Measurements from ENCODE around the gene SNX7. TPM values are rescaled to one million over a fixed set of nuclear protein-coding genes. Genes with fewer than 3 reads are reported as not detected.

Gene SNX7
- total RNA-seq, 4 donors from 2014 or later: 4.1 to 37.3 (median 23.4) TPM

GRCh38 chr1:98709906-98710305 is 48.4 kb downstream of the SNX7 start:
- TF ChIP-seq POLR2A (IDR thresholded peaks at IDR 0.05) (no peak), EP300 (IDR thresholded peaks at IDR 0.05; ENCODE audit: low read depth) (no peak), CTCF (IDR thresholded peaks at IDR 0.05) (no peak), POLR2AphosphoS5 (IDR thresholded peaks at IDR 0.05) (no peak)
- in situ Hi-C loops (cut with MboI; ENCODE audit: low pct_ligation_motif_present in 1 of 4, low pct_unique_long_range_greater_than_20kb in 1 of 4, low sequenced_read_pairs in 3 of 4) (no loop called here), intact Hi-C loops (cut with DNase I; ENCODE audit: low total_unique reads) (no loop called here)
- WGBS, 2 donors (ENCODE audit: low coverage in 1 of 2): 94% methylated on average over 3 of the region's 3 CpGs
- Histone ChIP-seq H3K27ac (no peak overlapping the region), H3K9me3 (no peaks in the 10 kb centered on the region), H3K4me1 (no peaks in the 10 kb centered on the region), H3K36me3 (peaks cover 0 to 3% (median 0%) of the 10 kb centered on the region in 4 donors), H3K4me3 (no peak overlapping the region), H3K27me3 (no peaks in the 10 kb centered on the region)
- no peak for DNase-seq

GRCh38 chr1:98723574-98723973 is 62.1 kb downstream of the SNX7 start:
- H3K4me3 ChIP-seq: no peak overlapping the region
- no peak overlapping the region for H3K27ac ChIP-seq
- intact Hi-C loops (cut with DNase I; ENCODE audit: low total_unique reads) (loop anchor here (5.0 kb wide), 1 partner anchor 1859 kb away; no protein-coding TSS in a partner anchor), in situ Hi-C loops (cut with MboI; ENCODE audit: low pct_ligation_motif_present in 1 of 4, low pct_unique_long_range_greater_than_20kb in 1 of 4, low sequenced_read_pairs in 3 of 4) (no loop called here)
- H3K27me3 ChIP-seq: no peaks in the 10 kb centered on the region
- no peaks in the 10 kb centered on the region for H3K9me3 ChIP-seq
- no peak for TF ChIP-seq CTCF (IDR thresholded peaks at IDR 0.05)
- peaks cover 0 to 7% (median 0%) of the 10 kb centered on the region in 4 donors for H3K36me3 ChIP-seq
- no peak for DNase-seq
- no peaks in the 10 kb centered on the region for H3K4me1 ChIP-seq
- 72 to 78% methylated on average over 8 of the region's 8 CpGs for WGBS, 2 donors (ENCODE audit: low coverage in 1 of 2)

GRCh38 chr1:98732985-98733781 is 71.7 kb downstream of the SNX7 start:
- no peaks in the 10 kb centered on the region for H3K9me3 ChIP-seq
- DNase-seq: no peak
- H3K36me3 ChIP-seq: no peaks in the 10 kb centered on the region
- no peak overlapping the region for H3K4me3 ChIP-seq
- TF ChIP-seq EP300 (IDR thresholded peaks at IDR 0.05; ENCODE audit: low read depth) (no peak), POLR2AphosphoS5 (IDR thresholded peaks at IDR 0.05) (no peak), POLR2A (IDR thresholded peaks at IDR 0.05) (no peak), CTCF (IDR thresholded peaks at IDR 0.05) (no peak)
- H3K27me3 ChIP-seq: no peaks in the 10 kb centered on the region
- H3K4me1 ChIP-seq: peaks cover 0 to 10% (median 0%) of the 10 kb centered on the region in 4 donors
- intact Hi-C loops (cut with DNase I; ENCODE audit: low total_unique reads): no loop called here
- WGBS, 2 donors (ENCODE audit: low coverage in 1 of 2): 41 to 63% methylated on average over 9 of the region's 9 CpGs
- no peak overlapping the region for H3K27ac ChIP-seq
- in situ Hi-C loops (cut with MboI; ENCODE audit: low pct_ligation_motif_present in 1 of 4, low pct_unique_long_range_greater_than_20kb in 1 of 4, low sequenced_read_pairs in 3 of 4): no loop called here

GRCh38 chr1:98733782-98734112 is 72.2 kb downstream of the SNX7 start:
- no peaks in the 10 kb centered on the region for H3K9me3 ChIP-seq
- H3K4me1 ChIP-seq: peaks cover 0 to 10% (median 0%) of the 10 kb centered on the region in 4 donors
- intact Hi-C loops (cut with DNase I; ENCODE audit: low total_unique reads) (no loop called here), in situ Hi-C loops (cut with MboI; ENCODE audit: low pct_ligation_motif_present in 1 of 4, low pct_unique_long_range_greater_than_20kb in 1 of 4, low sequenced_read_pairs in 3 of 4) (no loop called here)
- H3K4me3 ChIP-seq: no peak overlapping the region
- H3K27ac ChIP-seq: no peak overlapping the region
- H3K27me3 ChIP-seq: no peaks in the 10 kb centered on the region
- H3K36me3 ChIP-seq: no peaks in the 10 kb centered on the region
- TF ChIP-seq POLR2AphosphoS5 (IDR thresholded peaks at IDR 0.05): no peak
- TF ChIP-seq EP300 (IDR thresholded peaks at IDR 0.05; ENCODE audit: low read depth): no peak
- no peak for TF ChIP-seq POLR2A (IDR thresholded peaks at IDR 0.05)
- TF ChIP-seq CTCF (IDR thresholded peaks at IDR 0.05): no peak
- no peak for DNase-seq
